AG04450 (cell line): Measurements from ENCODE around the gene ABCC10. TPM values are rescaled to one million over a fixed set of nuclear protein-coding genes. Genes with fewer than 3 reads are reported as not detected.
"Not testable (repeated sequence)": the region's sequence is repeated elsewhere in the genome, so short reads cannot be mapped to it uniquely, and the experiment has no call there.

ENCODE experiments used
- CTCF ChIA-PET: fragments of 300-600, 350-600 bp; formaldehyde crosslinking; extraction: SDS; loops from one replicate; lab custom pipeline; 2022; ENCODE audit warnings: antibody characterized with exemption, inconsistent platforms; lab: Charles Lee
- POLR2A ChIA-PET: fragments of 350-600 bp; formaldehyde crosslinking; extraction: SDS; loops from one replicate; lab custom pipeline; 2021; ENCODE audit warnings: antibody characterized with exemption, inconsistent platforms; lab: Yijun Ruan, JAX
- DNase-seq: peaks from one replicate; pipeline ENCODE4 v3.0.0-alpha.2; 2011; ENCODE audit warnings: low read depth, low spot score
- H3K27ac ChIP-seq: one replicate; pipeline ENCODE4 v1.5.1; 2012; ENCODE audit warnings: low read depth, low read length, control low read depth
- H3K27me3 ChIP-seq: one replicate; pipeline ENCODE4 v1.6.0; 2012; ENCODE audit warnings: low read length; ENCODE audit not compliant: control insufficient read depth, insufficient read depth
- H3K4me3 ChIP-seq: 2 replicates; pipeline ENCODE4 v1.5.1; 2011; ENCODE audit warnings: mild to moderate bottlenecking, low read depth, low read length, control low read depth
- H3K9me3 ChIP-seq: 2 replicates; pipeline ENCODE4 v1.5.1; 2012; ENCODE audit warnings: low read length; ENCODE audit not compliant: control insufficient read depth, insufficient read depth
- CTCF ChIP-seq: IDR thresholded peaks from 2 replicates; pipeline ENCODE4 v1.5.1; 2011; ENCODE audit warnings: low read depth, low read length, control low read depth, inconsistent platforms
- polyA plus RNA-seq: library from polyadenylated mRNA; depleted of rRNA; stranded (reverse); fragments of >200 nt; gene quantifications from 2 replicates; pipeline ENCODE4 v1.2.3, GENCODE V29; 2011

Gene ABCC10
- polyA plus RNA-seq, 1 experiment: 12.0 TPM

DNA sequence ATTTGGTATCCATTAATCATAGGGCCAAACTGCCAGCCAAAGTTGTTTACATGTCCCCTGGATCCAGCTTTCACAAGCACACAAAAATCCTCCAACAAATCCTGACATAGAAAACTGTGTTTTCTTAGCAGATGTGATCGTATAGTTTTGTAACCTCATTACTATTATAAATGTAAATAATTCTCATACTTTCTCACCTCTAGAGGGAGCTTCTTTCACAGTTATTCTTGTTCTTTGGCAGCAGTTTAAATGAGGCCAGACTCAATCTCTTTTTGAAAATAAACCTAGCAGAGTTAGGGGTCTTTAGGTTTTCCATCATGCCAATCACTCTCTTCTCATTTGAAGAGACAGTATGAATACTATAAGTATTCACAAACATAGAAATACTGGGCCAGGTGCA, 40.8 kb upstream of the ABCC10 start:
- H3K27ac ChIP-seq: no peak overlapping the region
- peaks cover 17% of the 10 kb centered on the region for H3K27me3 ChIP-seq
- POLR2A ChIA-PET: no interaction called here
- no peak overlapping the region for H3K4me3 ChIP-seq
- peak; percentile 46 for TF ChIP-seq CTCF
- no peak for DNase-seq
- CTCF ChIA-PET: interaction anchor here (0.7 to 1.5 kb wide), 8 partner anchors 8 to 125 kb away, joined by 3 to 11 read pairs (median 3); no protein-coding TSS in a partner anchor
- no peaks in the 10 kb centered on the region; the same call in 1 of the 2 replicates for H3K9me3 ChIP-seq

- Histone ChIP-seq H3K27ac (no peak overlapping the region), H3K27me3 (peaks cover 28% of the 10 kb centered on the region), H3K4me3 (no peak overlapping the region), H3K9me3 (no peaks in the 10 kb centered on the region)
- TF ChIP-seq CTCF: no peak
- ChIA-PET CTCF (interaction anchor here (1.3 to 1.8 kb wide), 2 partner anchors 47 to 161 kb away, joined by 3 to 4 read pairs; partner anchors contain the start of gene DNPH1), POLR2A (interaction anchor here (1.2 kb wide), 1 partner anchor 21 kb away, joined by 4 read pairs; the partner anchor contains the start of gene ZNF318)
- DNase-seq: no peak
Observed at GRCh38 chr6:43389730-43390295, 37.5 kb upstream of the ABCC10 start.

DNA sequence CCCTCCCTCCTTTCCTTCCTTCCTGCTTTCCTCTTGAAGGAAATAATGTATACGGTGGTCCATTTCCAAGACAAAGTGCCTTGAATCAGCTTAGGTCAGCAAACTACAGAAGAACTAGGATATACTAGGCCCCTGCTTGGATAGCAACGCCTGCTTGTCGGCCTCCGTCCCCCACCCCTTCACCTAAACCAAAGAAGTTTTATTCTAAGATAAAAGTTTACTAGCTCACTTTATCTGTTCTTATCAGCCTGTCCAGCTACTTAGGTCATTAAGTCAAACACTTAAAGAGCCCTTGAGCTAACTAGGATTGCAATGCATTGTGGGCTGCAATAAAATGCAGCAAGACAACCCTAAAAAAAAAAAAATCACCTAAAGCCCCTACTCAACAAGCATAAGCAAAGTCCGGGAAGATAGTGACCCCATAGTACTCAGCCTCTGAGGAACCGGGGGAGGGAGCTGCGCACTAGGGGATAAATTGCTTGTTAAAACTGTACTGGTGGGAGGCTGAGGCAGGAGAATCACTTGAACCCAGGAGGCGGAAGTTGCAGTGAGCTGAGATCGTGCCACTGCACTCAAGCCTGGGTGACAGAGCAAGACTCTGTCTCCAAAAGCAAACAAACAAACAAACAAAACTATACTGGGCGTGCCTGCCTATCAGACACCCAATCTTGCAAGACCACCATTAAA, 36.4 kb upstream of the ABCC10 start:
- H3K4me3 ChIP-seq, DNase-seq, H3K9me3 ChIP-seq, H3K27ac ChIP-seq, POLR2A ChIA-PET: not testable (repeated sequence)
- CTCF ChIA-PET: interaction anchor here (1.8 kb wide), 1 partner anchor 162 kb away, joined by 4 read pairs; the partner anchor contains the start of gene DNPH1
- H3K27me3 ChIP-seq: peaks cover 31% of the 10 kb centered on the region

DNA sequence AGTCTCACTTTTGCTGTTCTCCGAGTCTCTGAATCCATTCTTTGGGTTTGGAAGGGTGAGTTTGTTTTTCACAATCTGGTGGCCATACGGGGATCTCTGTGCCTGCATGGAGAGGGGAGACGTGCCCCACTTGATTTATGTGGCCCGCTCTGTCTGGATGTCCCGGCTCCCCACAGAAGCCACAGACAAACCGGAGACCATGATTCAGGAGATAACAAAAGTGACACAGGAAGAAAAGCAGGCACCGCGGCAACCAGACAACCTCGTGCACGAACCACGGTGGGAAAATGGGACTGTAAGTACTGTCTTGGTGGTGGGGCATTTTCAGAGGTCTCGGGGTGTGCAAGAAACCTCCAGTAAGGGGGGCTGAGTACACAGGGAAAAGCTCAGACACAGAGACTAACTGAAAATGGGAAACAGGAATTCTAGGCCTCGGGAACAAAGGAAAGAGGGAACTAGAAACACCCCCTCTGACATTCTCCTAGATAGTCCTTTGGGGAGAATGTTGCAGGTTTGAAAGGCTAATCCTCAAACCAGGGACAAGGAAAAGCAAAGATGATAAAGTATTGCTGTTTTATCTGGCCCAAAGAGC, 35.8 kb upstream of the ABCC10 start:
- Histone ChIP-seq H3K9me3 (no peaks in the 10 kb centered on the region), H3K4me3 (no peak overlapping the region), H3K27me3 (peaks cover 31% of the 10 kb centered on the region), H3K27ac (no peak overlapping the region)
- no peak for TF ChIP-seq CTCF
- no peak for DNase-seq
- ChIA-PET POLR2A (no interaction called here), CTCF (no interaction called here)

GRCh38 chr6:43393133-43393532, 34.2 kb upstream of the ABCC10 start:
- POLR2A ChIA-PET: interaction anchor here (0.6 kb wide), 1 partner anchor 464 kb away, joined by 3 read pairs; no protein-coding TSS in a partner anchor
- CTCF ChIA-PET, DNase-seq, H3K27ac ChIP-seq, H3K9me3 ChIP-seq, H3K4me3 ChIP-seq: not testable (repeated sequence)
- peaks cover 31% of the 10 kb centered on the region for H3K27me3 ChIP-seq
